ENCODE data around the gene MIA2.

- no peak for TF ChIP-seq POLR2A (IDR thresholded peaks at IDR 0.05)
- no peak for TF ChIP-seq CTCF (IDR thresholded peaks at IDR 0.05)
- no peak for TF ChIP-seq POLR2AphosphoS5 (IDR thresholded peaks at IDR 0.05; ENCODE audit: insufficient read depth in 1 of 2, low read depth in 1 of 2)
These were observed 190.1 kb downstream of the MIA2 start for GRCh38 chr14:39423793-39424192.

All from vagina (tissue), 2 donors.